GM12864 (cell line): Measurements from ENCODE around the gene HOXC13.

Source experiments
- DNase-seq: peaks from one replicate; pipeline ENCODE4 v3.0.0-alpha.2; 2011; ENCODE audit warnings: low read depth
- H3K4me3 ChIP-seq: 2 replicates; pipeline ENCODE4 v1.5.1; 2011; ENCODE audit warnings: mild to moderate bottlenecking, low read depth, low read length, control low read depth
- CTCF ChIP-seq: IDR thresholded peaks from 2 replicates; pipeline ENCODE4 v1.5.1; 2011; ENCODE audit warnings: low read depth, mild to moderate bottlenecking, moderate library complexity, low read length, control low read depth, inconsistent platforms; ENCODE audit errors: missing control alignments

HOXC13 gene

DNA sequence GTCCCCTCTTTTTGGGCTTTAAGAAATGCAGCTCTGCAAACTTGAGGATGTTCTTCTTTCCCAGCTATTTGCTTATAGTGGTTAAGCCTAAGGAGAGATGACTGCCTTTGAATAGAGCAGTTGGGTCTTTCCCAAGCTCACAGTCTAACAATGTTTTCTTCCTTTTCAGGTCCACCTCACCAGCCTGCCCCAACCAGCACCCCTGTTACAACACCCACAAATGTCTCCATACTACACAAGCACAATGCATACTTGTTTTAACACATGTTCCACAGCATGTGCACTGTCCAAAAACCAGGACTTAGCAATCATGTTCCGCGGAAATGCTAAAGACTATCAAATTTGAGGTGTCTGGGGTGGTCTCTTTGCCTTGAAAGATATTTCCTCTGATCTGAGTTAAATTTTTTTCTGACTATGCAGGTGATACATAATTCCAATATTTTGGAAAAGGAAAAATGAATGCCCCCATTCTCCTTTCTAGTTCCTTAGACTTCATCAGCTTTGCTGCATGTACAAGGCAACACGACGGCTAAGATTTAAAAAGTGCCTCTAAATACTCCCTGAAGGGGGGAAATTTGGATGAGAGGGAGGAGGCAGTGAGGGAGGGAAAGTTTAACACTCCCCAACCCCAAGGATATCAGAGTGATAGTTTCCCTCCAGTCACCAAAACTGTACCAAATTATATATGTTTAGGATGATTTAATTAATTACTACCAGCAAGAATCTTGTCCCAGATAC lies 6.6 kb upstream of the HOXC13 start:
- no peak for DNase-seq
- H3K4me3 ChIP-seq = no peak overlapping the region
- TF ChIP-seq CTCF = no peak

- no peak overlapping the region for H3K4me3 ChIP-seq
- TF ChIP-seq CTCF = no peak
- no peak for DNase-seq
These were observed 5.7 kb upstream of the HOXC13 start for GRCh38 chr12:53932915-53933314.

GRCh38 chr12:53935383-53936341 lies 3.0 kb upstream of the HOXC13 start:
- no peak overlapping the region for H3K4me3 ChIP-seq
- no peak for DNase-seq
- TF ChIP-seq CTCF = no peak

GRCh38 chr12:53937099-53937498 lies 1.5 kb upstream of the HOXC13 start:
- no peak for DNase-seq
- TF ChIP-seq CTCF = no peak
- no peak overlapping the region for H3K4me3 ChIP-seq

DNA sequence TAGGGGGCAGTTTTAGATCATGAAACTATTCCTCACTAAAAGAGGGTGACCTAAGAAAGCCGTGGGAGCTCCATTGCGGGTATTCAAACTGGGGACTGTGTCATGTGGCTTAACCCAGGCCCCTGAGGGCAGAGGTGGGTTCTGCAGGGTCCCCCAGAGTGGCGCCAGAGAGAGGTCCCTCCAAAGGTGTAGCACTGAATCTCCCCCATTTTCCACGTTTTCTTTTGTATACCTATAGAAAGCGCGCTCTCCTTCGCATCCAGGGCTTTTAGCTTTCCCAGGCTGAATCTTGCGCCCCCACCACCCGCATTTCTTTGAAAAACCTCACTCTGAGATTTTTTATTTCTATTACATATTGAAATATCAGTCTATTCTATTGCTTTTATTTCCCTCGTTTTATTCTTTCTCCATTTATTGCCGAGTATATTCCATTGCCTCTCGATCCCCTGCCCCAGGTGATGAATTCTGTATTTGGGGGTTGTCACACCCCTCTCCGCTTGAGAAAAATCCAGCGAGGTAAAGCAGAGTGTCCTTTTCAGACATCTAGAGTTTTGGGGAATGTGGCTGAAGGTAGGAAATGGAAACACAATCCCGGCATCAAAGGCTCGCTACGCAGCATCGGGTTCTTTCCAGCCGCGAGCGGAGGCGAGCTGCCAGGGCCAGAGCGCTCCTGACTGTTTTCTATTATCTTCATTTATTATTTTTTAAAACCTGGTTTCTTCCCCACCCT lies 870 bp upstream of the HOXC13 start:
- no peak for TF ChIP-seq CTCF
- H3K4me3 ChIP-seq = no peak overlapping the region
- no peak for DNase-seq

- DNase-seq = no peak
- H3K4me3 ChIP-seq = no peak overlapping the region
- no peak for TF ChIP-seq CTCF
These were observed 794 bp downstream of the HOXC13 start for GRCh38 chr12:53939141-53940108.
